Measurements from ENCODE around the gene CD52. TPM values are rescaled to one million over a fixed set of nuclear protein-coding genes. Genes with fewer than 3 reads are reported as not detected.
"Not testable (repeated sequence)": the region's sequence is repeated elsewhere in the genome, so short reads cannot be mapped to it uniquely, and the experiment has no call there.

CD52 gene
- total and polyA plus RNA-seq, 2 experiments from 2014 or later = 7.3 TPM; not detected in 1

- H3K27me3 ChIP-seq (ENCODE audit: insufficient read depth); H3K27me3 Mint-ChIP-seq (ENCODE audit: insufficient read depth, low read depth, poor library complexity); H3K27ac Mint-ChIP-seq; H3K4me3 ChIP-seq; H3F3A ChIP-seq (replicated peaks; ENCODE audit: low read depth); H3K36me3 ChIP-seq (ENCODE audit: insufficient read depth); H3K9me3 Mint-ChIP-seq; H3K4me3 Mint-ChIP-seq; H3K4me1 ChIP-seq (ENCODE audit: insufficient read depth); H4K20me1 ChIP-seq (replicated peaks; ENCODE audit: insufficient read depth); H2AFZ ChIP-seq; H3K27ac ChIP-seq (ENCODE audit: low read depth); H3K4me2 ChIP-seq; H3K9me2 ChIP-seq (ENCODE audit: insufficient read depth); H3K4me1 Mint-ChIP-seq; H3K79me2 ChIP-seq (replicated peaks; ENCODE audit: insufficient read depth); ATAC-seq; DNase-seq (ENCODE audit: low spot score): not testable (repeated sequence)
- H3K36me3 Mint-ChIP-seq (ENCODE audit: low read depth) = peaks cover 23% of the 10 kb centered on the region; the same call in 2 of the 3 replicates
These were observed 11.6 kb downstream of the CD52 start for GRCh38 chr1:26329380-26329779.

GRCh38 chr1:26330276-26330675 is 12.5 kb downstream of the CD52 start:
- H3K4me3 ChIP-seq = no peak overlapping the region
- Mint-ChIP-seq H3K9me3 (no peaks in the 10 kb centered on the region), H3K27me3 (ENCODE audit: insufficient read depth, low read depth, poor library complexity) (peaks cover 6% of the 10 kb centered on the region), H3K4me1 (peaks cover 8% of the 10 kb centered on the region; the same call in 2 of the 3 replicates), H3K27ac (no peak overlapping the region), H3K36me3 (ENCODE audit: low read depth) (peaks cover 15% of the 10 kb centered on the region; the same call in 2 of the 3 replicates), H3K4me3 (no peak overlapping the region)
- no peaks in the 10 kb centered on the region for H3K9me2 ChIP-seq (ENCODE audit: insufficient read depth)
- no peaks in the 10 kb centered on the region; the same call in 1 of the 2 replicates for H4K20me1 ChIP-seq (replicated peaks; ENCODE audit: insufficient read depth)
- no peak overlapping the region for H2AFZ ChIP-seq
- H3F3A ChIP-seq (replicated peaks; ENCODE audit: low read depth) = no peaks in the 10 kb centered on the region
- 0 out of 2 replicates have a peak overlapping the region, but pooled peaks have one; percentile 45 for H3K27ac ChIP-seq (ENCODE audit: low read depth)
- H3K4me2 ChIP-seq = no peak overlapping the region
- ATAC-seq (no peak), DNase-seq (ENCODE audit: low spot score) (no peak)
- peaks cover 8% of the 10 kb centered on the region for H3K4me1 ChIP-seq (ENCODE audit: insufficient read depth)
- H3K79me2 ChIP-seq (replicated peaks; ENCODE audit: insufficient read depth) = peaks cover 7% of the 10 kb centered on the region; the same call in 1 of the 2 replicates
- no peaks in the 10 kb centered on the region; the same call in 1 of the 2 replicates for H3K36me3 ChIP-seq (ENCODE audit: insufficient read depth)
- no peaks in the 10 kb centered on the region for H3K27me3 ChIP-seq (ENCODE audit: insufficient read depth)
- TF ChIP-seq STAT1 (IDR thresholded peaks at IDR 0.05; ENCODE audit: unreplicated experiment) (no peak), REST (IDR thresholded peaks at IDR 0.05; ENCODE audit: unreplicated experiment) (no peak), EZH2phosphoT487 (IDR thresholded peaks at IDR 0.05; ENCODE audit: unreplicated experiment) (no peak), NANOG (IDR thresholded peaks at IDR 0.05; ENCODE audit: borderline replicate concordance) (no peak), JUNB (IDR thresholded peaks at IDR 0.05; ENCODE audit: unreplicated experiment) (no peak), EZH2 (IDR thresholded peaks at IDR 0.05; ENCODE audit: low read depth, unreplicated experiment) (no peak), CREB1 (CRISPR knock-in tag; IDR thresholded peaks at IDR 0.05; ENCODE audit: low read depth) (no peak), ETS1 (IDR thresholded peaks at IDR 0.05) (no peak), ZNF462 (CRISPR knock-in tag; IDR thresholded peaks at IDR 0.05) (no peak)
